ENCODE measurements around the gene CSTB.
"Not testable (repeated sequence)": the region's sequence is repeated elsewhere in the genome, so short reads cannot be mapped to it uniquely, and the experiment has no call there.

CSTB gene

DNA sequence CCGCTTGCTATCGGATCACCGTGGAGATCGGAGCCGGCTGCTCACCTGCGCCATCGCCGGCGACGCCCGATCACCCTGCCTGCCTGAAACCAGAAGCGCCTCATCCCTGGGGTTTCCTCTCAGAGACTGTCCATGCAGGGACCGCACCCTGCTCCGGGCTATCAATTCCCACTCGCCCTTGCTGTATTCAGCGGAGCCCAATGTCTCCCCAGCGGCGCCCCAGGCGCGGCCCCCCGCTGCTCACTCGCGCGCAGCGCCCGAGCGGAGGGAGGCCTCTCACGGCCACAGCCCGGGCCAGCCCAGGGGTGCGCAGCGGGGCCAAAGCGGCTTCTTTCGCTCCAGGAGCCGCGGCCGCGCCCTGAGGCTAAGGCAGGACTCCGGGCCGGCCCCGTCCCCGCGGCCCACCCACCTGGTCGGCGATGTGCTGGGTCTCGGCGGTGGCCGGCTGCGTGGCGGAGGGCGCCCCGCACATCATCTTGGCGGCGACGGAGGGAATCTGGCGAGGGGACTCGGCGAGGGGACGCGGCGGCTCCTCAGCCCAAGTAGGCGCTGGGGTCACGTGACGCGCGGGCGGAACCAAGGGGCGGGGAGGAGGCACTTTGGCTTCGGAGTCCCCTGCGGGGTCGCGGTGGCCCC, at the start of gene CSTB:
CSTB (minus strand) TSS at position 514 of the 636 bp plus-strand sequence; CDS start at position 475, 39 bp downstream.
- DNase-seq = peak; percentile 74

DNA sequence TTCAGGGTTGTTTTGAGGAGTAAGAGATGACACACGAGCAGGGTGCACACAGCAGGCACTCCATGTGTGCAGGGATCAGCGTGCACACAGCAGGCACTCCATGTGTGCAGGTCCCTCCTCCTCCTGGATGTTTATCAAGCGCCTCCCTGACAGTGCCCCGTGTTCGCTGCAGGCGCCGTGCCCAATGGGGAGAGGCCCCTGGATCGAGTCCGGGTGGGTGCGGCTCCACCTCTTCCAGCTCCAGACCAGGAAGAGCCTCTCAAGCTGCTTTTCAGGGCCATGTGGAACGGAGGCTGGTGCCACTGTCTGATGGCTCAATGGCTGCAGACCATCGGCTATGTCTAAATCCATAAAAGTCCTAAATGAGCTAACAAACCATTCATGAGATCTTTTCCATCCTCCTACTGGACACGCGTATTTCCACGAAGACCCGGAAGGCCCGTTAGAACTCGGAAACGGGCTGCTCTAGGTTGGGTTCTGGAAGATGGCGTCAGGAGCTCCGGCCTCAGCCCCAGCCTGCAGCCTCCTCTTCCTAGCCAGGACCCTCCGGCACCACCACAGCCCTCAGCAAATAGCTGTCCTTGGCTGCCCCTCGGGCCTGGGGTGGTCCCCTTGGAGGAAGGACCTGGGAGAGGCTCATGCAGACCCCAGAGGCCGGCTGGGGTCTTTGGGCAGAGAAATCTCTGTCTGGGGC, 49.3 kb upstream of the CSTB start:
- no peak for DNase-seq

DNA sequence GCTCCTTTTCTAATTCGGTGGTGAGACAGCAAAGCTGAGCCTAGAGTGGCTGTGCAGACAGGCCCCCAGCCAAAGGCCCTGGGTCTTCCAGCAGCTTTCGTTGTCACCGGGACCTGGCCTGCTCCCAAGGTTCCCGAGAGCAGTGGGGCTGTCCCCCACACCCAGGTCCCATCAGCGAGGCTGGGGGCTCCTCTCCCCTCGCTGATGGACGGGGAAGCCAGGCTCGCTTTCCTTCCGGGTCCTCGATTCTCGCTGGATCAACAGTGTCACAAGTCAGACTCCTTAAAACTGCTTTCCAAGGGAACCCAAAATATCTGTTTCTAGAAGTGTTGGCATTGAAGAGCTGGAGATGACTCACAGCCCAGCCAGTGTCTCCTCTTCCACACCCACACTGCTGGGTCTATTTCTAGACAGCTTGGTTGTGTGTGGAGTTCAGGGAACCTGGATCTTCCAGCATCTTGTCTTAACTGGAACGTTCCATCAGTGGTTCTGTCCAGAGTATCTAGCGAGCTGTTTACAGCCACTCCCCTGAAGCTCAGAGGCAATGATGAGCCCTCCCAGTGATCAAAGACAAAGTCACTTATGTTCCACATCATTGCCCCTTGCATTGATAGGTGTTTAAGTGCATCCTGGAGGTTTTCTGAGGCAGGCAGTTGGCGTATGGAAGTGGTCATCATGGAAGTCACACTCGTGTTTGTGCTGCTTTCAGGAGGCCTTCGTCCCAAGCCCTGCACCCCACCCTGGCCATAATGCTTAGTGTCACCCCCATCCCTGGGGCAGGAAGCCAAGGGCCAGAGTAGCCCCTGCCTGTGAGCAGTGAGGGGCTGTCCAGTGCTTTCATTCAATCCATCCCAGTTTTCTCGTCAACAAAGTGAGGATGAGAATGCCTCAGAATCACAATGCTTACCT, 48.5 kb upstream of the CSTB start:
- DNase-seq = no peak

- not testable (repeated sequence) for DNase-seq
Measured at GRCh38 chr21:43822741-43823140, 46.6 kb upstream of the CSTB start.

- DNase-seq = not testable (repeated sequence)
Measured at GRCh38 chr21:43822166-43822565, 46.1 kb upstream of the CSTB start.

GRCh38 chr21:43820466-43820865, 44.4 kb upstream of the CSTB start:
- no peak for DNase-seq

GRCh38 chr21:43819511-43820405, 43.6 kb upstream of the CSTB start:
- no peak for DNase-seq

GRCh38 chr21:43818685-43819084, 42.6 kb upstream of the CSTB start:
- DNase-seq = no peak

DNA sequence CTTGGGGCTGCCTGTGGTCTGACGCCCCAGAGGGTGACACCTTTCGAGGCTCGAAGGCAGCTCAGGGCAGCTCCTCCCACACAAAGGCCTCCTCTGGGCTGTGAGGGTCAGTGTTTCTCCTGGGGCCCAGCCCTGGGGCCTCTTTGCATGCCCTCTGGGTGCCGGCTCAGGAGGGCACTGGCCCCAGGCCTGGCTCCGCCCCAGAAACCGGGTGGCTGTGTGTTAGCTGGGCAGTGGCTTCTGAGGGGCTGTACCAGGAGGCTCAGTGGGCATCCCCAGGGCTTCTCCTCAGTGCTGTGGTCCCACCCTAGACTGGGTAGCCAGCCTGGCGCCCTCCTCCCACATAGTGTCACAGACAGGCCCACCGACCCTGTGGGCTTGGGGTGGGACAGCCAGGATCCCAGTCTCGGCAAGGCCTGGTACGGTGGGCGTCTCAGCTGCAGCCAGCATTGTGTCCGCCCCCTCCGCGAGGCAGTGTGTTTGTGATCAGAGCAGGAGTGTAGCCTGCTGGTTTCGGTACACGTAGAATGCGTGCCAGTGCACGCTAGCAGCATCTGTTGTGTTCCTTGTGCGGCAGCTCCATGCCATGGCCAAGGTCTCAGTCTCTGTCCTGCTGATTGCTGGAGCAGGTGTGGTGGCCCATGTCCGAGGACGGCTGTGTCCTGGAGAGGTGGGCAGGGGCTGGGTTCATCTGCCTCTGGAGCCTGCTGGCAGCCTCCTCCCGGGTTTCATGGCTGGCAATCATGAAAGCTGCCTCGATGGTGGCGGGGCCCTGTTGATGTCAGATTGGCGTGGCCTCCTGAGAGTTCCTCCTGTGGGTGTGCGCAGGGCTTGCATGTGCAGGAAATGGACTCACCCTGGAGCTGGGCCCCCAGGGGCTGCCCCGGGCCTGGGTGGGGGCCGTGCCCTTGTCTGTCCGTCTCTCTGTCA, 41.3 kb upstream of the CSTB start:
- peak; percentile 51 for DNase-seq

DNA sequence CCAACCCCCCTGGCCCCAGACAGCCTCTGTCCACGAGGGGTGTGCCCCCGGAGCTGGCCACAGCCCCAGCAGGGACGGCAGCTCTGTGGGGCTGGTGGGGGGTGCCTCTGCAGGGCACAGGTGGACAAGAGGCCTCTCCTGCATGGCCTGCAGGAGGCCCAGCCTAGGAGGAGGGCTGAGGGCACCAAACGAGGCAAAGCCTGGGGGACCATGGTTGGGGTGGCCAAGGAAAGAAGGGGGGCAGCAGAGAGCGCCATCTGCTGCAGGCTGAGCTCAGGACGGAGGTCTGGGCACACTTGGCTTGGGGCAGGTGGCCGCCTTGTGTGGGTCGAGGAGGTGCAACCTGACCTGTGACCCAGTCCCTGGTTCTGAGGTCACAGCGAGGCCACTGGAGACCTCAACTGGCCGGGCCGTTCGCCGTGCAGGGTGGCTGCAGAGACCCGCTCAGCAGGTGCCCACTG, 40.5 kb upstream of the CSTB start:
- DNase-seq = no peak

DNA sequence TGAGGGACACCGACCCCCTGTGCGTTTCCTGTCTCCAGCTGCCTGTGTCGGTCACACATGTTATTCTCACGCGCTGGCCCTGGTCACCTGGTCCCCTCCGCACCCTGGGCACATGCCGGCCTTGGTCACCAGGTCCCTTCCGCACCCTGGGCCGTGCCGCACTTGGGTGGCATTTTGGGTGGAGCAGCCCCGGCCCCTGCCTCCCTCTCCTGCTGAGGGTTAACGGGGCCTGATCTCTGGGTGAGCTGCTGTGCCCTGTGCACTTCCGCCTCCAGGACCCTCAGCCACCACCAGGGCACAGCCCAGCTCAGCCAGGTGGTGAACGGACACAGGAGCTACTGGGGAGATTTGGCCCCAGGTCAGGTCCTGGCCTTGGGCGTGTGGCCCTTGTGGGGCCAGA, 39.9 kb upstream of the CSTB start:
- DNase-seq = no peak

DNA sequence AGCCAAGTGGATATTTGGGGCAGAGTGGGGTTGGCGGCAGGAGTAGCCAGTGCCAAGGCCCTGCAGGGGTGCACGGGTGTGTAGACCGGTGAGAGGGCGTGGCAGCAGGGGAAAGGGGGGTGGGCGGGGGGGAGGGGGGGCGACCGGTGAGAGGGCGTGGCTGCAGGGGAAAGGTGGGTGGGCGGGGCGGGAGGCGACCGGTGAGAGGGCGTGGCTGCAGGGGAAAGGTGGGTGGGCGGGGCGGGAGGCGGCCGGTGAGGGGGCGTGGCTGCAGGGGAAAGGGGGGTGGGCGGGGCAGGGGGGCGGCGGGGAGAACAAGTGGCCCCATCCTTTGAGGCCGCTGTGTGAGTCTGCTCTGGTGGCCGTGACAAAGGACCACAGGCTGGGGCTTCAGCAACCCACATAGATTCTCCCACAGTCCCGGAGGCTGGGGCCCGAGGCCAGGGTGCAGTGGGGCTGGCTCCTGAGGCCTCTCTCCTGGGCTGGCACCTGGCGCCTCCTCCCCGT, 39.1 kb upstream of the CSTB start:
- DNase-seq = no peak

GRCh38 chr21:43814215-43815106, 38.4 kb upstream of the CSTB start:
- DNase-seq = peak; percentile 63

- DNase-seq = peak; percentile 48
Measured at GRCh38 chr21:43813656-43813980, 37.5 kb upstream of the CSTB start.

- DNase-seq = peak; percentile 43
Measured at GRCh38 chr21:43812957-43813655, 37.0 kb upstream of the CSTB start.

DNA sequence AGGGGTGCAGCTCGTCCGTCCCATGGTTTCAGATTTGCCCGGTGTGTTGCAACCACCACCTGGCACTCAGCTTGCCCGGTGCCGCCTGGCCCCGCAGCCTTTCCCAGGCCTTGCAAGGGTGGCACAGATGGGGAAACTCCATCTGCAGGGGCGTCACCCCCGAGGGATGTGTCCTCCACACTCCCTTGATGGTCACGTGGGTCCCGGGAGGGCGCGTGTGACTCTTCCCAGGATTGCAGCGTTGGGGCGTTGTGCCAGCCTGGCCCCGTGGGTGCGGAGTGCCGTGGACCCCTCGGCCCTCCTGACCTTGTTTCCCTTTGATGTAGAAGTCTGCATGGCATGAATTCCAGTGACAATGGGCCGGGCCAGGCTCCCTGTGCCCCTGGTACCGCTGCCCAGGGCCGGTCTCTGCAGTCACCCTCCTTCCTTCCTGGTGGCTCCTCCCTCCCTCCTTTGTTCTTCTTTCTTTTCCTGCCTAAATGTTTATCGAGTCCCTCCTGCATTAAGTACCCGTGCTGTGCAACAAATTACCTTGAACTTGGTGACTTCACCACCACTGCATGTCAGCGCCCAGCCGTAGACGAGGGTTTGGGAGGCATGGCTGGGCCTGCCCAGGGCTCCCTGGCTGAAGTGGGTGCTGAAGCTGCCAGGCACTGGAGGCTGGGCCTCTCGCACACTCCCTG, 36.2 kb upstream of the CSTB start:
- peak; percentile 51 for DNase-seq

GRCh38 chr21:43811262-43812105, 35.4 kb upstream of the CSTB start:
- DNase-seq = no peak

Measured in islet precursor cell (in vitro differentiated cells).